Natural killer cell (primary cell): ENCODE data around the gene DPEP2. TPM values are rescaled to one million over a fixed set of nuclear protein-coding genes. Genes with fewer than 3 reads are reported as not detected.

Experiments
- ATAC-seq, 3 donors: fragments of 150-1000 bp in 2 of 3; fragments of 200-7000 bp in 1 of 3; cut with Tn5 transposase; 1 replicate in 1 of 3; 2 replicates in 2 of 3; pipeline ENCODE4 v1.10.0; 2021; ENCODE audit warnings: mild to moderate bottlenecking in 2 of 3, moderate library complexity in 2 of 3
- DNase-seq, 2 donors: peaks; one replicate each; pipeline versions ENCODE4 v3.0.0 to v3.0.0-alpha.2; 2013 to 2021; ENCODE audit warnings: mixed read lengths in 1 of 2
- H3K27ac ChIP-seq: one replicate; pipeline ENCODE4 v1.5.1; 2013; ENCODE audit warnings: mild to moderate bottlenecking, low read length
- H3K27me3 ChIP-seq: one replicate; pipeline ENCODE4 v1.6.1; 2013; ENCODE audit warnings: low read length; ENCODE audit not compliant: control insufficient read depth, insufficient read depth
- H3K36me3 ChIP-seq: one replicate; pipeline ENCODE4 v1.6.1; 2013; ENCODE audit warnings: low read length; ENCODE audit not compliant: control insufficient read depth, insufficient read depth
- H3K4me1 ChIP-seq: one replicate; pipeline ENCODE4 v1.6.1; 2013; ENCODE audit warnings: low read length; ENCODE audit not compliant: control insufficient read depth, insufficient read depth
- H3K4me3 ChIP-seq: one replicate; pipeline ENCODE4 v1.5.1; 2013; ENCODE audit warnings: low read length
- H3K9me3 ChIP-seq: one replicate; pipeline ENCODE4 v1.6.1; 2013; ENCODE audit warnings: low read length; ENCODE audit not compliant: control insufficient read depth, insufficient read depth
- H3K27ac Mint-ChIP-seq, 2 donors: one replicate each; pipeline ENCODE4 v1.8.0; 2022; ENCODE audit warnings: mild to moderate bottlenecking in 2 of 2, mixed read lengths in 2 of 2, moderate library complexity in 1 of 2
- H3K27me3 Mint-ChIP-seq, 2 donors: one replicate each; pipeline ENCODE4 v1.8.0; 2022; ENCODE audit warnings: low read depth in 2 of 2, mixed read lengths in 2 of 2
- H3K36me3 Mint-ChIP-seq: one replicate; pipeline ENCODE4 v1.8.0; 2022; ENCODE audit warnings: mixed read lengths
- H3K4me1 Mint-ChIP-seq, 2 donors: one replicate each; pipeline ENCODE4 v1.8.0; 2022; ENCODE audit warnings: mixed read lengths in 2 of 2
- H3K4me3 Mint-ChIP-seq: one replicate; pipeline ENCODE4 v1.8.0; 2022; ENCODE audit warnings: mild to moderate bottlenecking, moderate library complexity, mixed read lengths
- H3K9me3 Mint-ChIP-seq, 2 donors: one replicate each; pipeline ENCODE4 v1.8.0; 2022; ENCODE audit warnings: mixed read lengths in 2 of 2
- WGBS: methylation state at CpG from one replicate; pipeline ENCODE4 v1.1.7; 2013; ENCODE audit warnings: missing lambda C conversion rate; ENCODE audit not compliant: insufficient coverage; 5-methylcytosine and 5-hydroxymethylcytosine counted together
- intact Hi-C: fragments of 100-400 bp; cut with micrococcal nuclease; formaldehyde crosslinking; loops from one replicate; pipeline ENCODE4 v1.14.2; 2022
- total RNA-seq, 4 donors: library from RNA; stranded (reverse); fragments of 120-200 nt in 1 of 4; gene quantifications; one replicate each; pipeline versions ENCODE4 v1.2.3 to v1.2.4, GENCODE V29; 2013 to 2022
- TF ChIP-seq, protein P1 (sequence below): fragments of 200-600 bp; IDR thresholded peaks from one replicate; pipeline ENCODE4 v1.8.0; 2022; ENCODE audit warnings: antibody characterized with exemption

Gene DPEP2
- total RNA-seq, 3 donors from 2014 or later (not counting 1 experiment from before 2014, with no cell fraction given), result 47.2 to 64.1 (median 61.8) TPM

DNA sequence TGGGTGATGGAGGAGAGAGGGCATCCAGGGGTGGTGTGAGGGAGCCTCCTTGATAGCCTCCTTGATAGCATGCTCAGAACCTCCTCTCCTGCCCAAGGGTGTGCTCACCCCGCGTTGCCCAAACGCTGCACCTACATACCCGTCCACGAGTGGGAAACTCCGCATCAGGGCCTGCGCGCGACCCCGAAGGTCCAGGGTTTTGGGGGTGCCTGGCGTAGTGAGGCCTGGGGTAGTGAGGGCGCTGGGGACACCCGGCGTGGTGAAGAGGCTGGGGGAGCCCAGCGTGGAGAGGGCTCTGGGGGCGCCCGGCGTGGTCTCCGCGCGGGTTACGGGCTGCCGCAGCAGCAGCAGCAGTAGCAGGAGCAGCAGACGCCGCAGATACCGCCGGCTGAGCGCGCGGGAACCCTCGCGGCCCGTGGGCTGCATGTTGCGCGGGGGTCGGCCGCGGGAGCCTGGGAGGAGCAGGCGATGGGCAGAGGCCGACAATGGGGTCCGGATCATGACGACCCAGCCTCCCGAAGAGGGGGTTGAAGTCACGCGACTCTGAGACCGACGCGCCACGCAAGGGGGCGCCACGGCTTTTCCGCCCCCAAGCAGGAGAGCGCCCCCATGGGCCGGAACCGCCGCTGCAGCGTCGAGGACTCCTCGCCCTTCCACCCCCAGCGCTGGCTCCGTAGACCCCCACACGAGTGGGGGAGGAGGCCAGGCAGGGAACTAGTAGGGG is 19.2 kb downstream of the DPEP2 start, which contains the start of gene DPEP3:
Gene DPEP3 (minus strand): TSS at position 545 of the 724 bp plus-strand sequence. CDS start 119 bp downstream, at position 426.
- Mint-ChIP-seq H3K36me3 (no peaks in the 10 kb centered on the region), H3K9me3 (no peaks in the 10 kb centered on the region), H3K27ac (no peak within 1 kb of the TSS), H3K27me3 (no peaks in the 10 kb centered on the region), H3K4me1 (peaks cover 15% of the 10 kb centered on the region in 2 donors), H3K4me3 (no peak within 1 kb of the TSS)
- TF ChIP-seq, protein P1, sequence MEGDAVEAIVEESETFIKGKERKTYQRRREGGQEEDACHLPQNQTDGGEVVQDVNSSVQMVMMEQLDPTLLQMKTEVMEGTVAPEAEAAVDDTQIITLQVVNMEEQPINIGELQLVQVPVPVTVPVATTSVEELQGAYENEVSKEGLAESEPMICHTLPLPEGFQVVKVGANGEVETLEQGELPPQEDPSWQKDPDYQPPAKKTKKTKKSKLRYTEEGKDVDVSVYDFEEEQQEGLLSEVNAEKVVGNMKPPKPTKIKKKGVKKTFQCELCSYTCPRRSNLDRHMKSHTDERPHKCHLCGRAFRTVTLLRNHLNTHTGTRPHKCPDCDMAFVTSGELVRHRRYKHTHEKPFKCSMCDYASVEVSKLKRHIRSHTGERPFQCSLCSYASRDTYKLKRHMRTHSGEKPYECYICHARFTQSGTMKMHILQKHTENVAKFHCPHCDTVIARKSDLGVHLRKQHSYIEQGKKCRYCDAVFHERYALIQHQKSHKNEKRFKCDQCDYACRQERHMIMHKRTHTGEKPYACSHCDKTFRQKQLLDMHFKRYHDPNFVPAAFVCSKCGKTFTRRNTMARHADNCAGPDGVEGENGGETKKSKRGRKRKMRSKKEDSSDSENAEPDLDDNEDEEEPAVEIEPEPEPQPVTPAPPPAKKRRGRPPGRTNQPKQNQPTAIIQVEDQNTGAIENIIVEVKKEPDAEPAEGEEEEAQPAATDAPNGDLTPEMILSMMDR, result peak; percentile 15
- Histone ChIP-seq H3K36me3 (no peaks in the 10 kb centered on the region), H3K9me3 (no peaks in the 10 kb centered on the region), H3K27ac (no peak within 1 kb of the TSS), H3K4me1 (peaks cover 21% of the 10 kb centered on the region), H3K4me3 (no peak within 1 kb of the TSS), H3K27me3 (no peaks in the 10 kb centered on the region)
- ATAC-seq, result no peak
- intact Hi-C loops, result no loop called here
- no peak for DNase-seq
- 76% methylated on average over 62 of the region's 62 CpGs for WGBS

DNA sequence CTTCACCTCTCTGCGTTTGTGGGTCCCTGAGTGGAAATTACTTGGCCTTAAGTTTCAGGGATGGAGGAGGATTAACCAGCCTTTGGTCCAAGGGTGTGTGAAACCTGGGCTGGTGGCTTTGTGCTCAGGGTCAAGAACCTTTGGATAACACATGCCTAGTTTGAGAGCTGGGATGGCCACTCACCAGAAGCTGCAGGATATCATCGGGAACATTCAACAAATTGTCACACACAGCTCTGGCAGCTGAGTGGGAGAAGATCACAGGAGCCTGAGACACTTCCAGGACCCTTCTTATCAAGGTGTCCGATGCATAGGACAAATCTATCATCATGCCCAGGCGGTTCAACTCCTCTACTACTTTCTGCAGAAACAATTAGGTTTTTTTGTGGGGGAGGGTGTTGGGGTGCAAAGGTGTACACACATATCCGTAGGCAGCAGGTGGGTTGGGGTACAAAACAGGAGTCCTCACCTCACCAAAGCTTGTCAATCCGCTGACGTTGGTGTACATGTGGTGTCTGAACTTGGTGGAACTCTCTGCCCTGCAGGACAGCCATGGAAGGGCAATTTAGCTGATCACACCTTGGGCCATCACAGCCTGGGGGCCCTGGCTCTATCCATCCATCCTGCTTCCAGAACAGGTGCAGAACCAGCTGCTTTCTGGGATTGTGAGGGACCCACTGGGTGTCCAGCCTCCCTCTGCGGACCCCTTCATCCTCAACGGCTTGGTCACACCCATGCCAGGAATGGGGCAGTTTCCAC is 21.6 kb downstream of the DPEP2 start:
- H3K27ac ChIP-seq, result no peak overlapping the region
- no peaks in the 10 kb centered on the region for H3K4me1 ChIP-seq
- WGBS, result 88% methylated on average over 8 of the region's 9 CpGs
- H3K36me3 ChIP-seq, result no peaks in the 10 kb centered on the region
- no peaks in the 10 kb centered on the region for H3K9me3 Mint-ChIP-seq
- intact Hi-C loops, result no loop called here
- TF ChIP-seq, protein P1, result no peak
- no peaks in the 10 kb centered on the region for H3K36me3 Mint-ChIP-seq
- no peaks in the 10 kb centered on the region for H3K9me3 ChIP-seq
- H3K27ac Mint-ChIP-seq, result no peak overlapping the region
- no peaks in the 10 kb centered on the region for H3K4me1 Mint-ChIP-seq
- ATAC-seq (no peak), DNase-seq (no peak)
- no peak overlapping the region for H3K4me3 ChIP-seq
- no peak overlapping the region for H3K4me3 Mint-ChIP-seq
- no peaks in the 10 kb centered on the region for H3K27me3 ChIP-seq
- no peaks in the 10 kb centered on the region for H3K27me3 Mint-ChIP-seq

DNA sequence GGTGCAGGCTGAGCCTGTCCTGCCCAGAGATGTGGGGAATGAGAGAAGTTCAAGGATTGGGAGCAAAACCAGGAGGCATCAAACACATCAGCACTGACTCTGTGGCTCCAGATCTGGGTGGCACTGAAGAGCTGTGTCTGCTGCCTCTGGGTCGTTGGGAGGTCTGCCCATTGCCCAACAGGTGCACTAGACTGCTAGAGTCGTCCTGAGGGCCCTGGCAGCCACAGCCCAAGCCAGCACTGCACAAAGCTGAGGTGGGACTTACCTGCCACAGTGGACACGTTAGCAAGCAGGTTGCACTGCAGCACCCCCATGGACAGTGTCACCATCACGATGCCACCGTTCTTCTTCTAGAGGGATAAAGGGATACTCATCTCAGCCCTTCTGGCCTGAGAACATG is 22.3 kb downstream of the DPEP2 start:
- H3K27ac Mint-ChIP-seq, result no peak overlapping the region
- H3K9me3 Mint-ChIP-seq, result no peaks in the 10 kb centered on the region
- H3K4me1 Mint-ChIP-seq, result no peaks in the 10 kb centered on the region
- DNase-seq (no peak), ATAC-seq (no peak)
- no peaks in the 10 kb centered on the region for H3K27me3 Mint-ChIP-seq
- intact Hi-C loops, result no loop called here
- Histone ChIP-seq H3K9me3 (no peaks in the 10 kb centered on the region), H3K36me3 (no peaks in the 10 kb centered on the region), H3K27ac (no peak overlapping the region), H3K27me3 (no peaks in the 10 kb centered on the region), H3K4me1 (no peaks in the 10 kb centered on the region), H3K4me3 (no peak overlapping the region)
- WGBS, result 70% methylated on average over 5 of the region's 5 CpGs
- H3K36me3 Mint-ChIP-seq, result no peaks in the 10 kb centered on the region
- no peak overlapping the region for H3K4me3 Mint-ChIP-seq
- TF ChIP-seq, protein P1, result no peak
